Measurements from ENCODE around the gene GNLY. TPM values are rescaled to one million over a fixed set of nuclear protein-coding genes. Genes with fewer than 3 reads are reported as not detected.

Gene GNLY
- total RNA-seq, 1 donor from 2014 or later: 3.2 TPM

GRCh38 chr2:85729825-85730510, 35.8 kb downstream of the GNLY start:
- intact Hi-C loops (cut with DNase I): loop anchor here (2.0 kb wide), 1 partner anchor 85 kb away; no protein-coding TSS in a partner anchor
- H3K4me1 ChIP-seq: peaks cover 32% of the 10 kb centered on the region
- TF ChIP-seq POLR2A (IDR thresholded peaks at IDR 0.05) (no peak), POLR2AphosphoS5 (IDR thresholded peaks at IDR 0.05; ENCODE audit: insufficient read depth in 1 of 2, low read depth in 1 of 2) (no peak)
- TF ChIP-seq, protein P1, sequence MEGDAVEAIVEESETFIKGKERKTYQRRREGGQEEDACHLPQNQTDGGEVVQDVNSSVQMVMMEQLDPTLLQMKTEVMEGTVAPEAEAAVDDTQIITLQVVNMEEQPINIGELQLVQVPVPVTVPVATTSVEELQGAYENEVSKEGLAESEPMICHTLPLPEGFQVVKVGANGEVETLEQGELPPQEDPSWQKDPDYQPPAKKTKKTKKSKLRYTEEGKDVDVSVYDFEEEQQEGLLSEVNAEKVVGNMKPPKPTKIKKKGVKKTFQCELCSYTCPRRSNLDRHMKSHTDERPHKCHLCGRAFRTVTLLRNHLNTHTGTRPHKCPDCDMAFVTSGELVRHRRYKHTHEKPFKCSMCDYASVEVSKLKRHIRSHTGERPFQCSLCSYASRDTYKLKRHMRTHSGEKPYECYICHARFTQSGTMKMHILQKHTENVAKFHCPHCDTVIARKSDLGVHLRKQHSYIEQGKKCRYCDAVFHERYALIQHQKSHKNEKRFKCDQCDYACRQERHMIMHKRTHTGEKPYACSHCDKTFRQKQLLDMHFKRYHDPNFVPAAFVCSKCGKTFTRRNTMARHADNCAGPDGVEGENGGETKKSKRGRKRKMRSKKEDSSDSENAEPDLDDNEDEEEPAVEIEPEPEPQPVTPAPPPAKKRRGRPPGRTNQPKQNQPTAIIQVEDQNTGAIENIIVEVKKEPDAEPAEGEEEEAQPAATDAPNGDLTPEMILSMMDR (IDR thresholded peaks at IDR 0.05): no peak
- DNase-seq (ENCODE audit: extremely low spot score in 2 of 2): no peak
- no peaks in the 10 kb centered on the region for H3K9me3 ChIP-seq
- H3K27ac ChIP-seq: peak overlapping the region; percentile 16
- H3K4me3 ChIP-seq: no peak overlapping the region
- H3K36me3 ChIP-seq: no peaks in the 10 kb centered on the region
- no peaks in the 10 kb centered on the region for H3K27me3 ChIP-seq

- H3K27ac ChIP-seq: no peak overlapping the region
- intact Hi-C loops (cut with DNase I): no loop called here
- no peaks in the 10 kb centered on the region for H3K9me3 ChIP-seq
- no peaks in the 10 kb centered on the region for H3K27me3 ChIP-seq
- no peak for DNase-seq (ENCODE audit: extremely low spot score in 2 of 2)
- no peaks in the 10 kb centered on the region for H3K36me3 ChIP-seq
- peaks cover 40% of the 10 kb centered on the region for H3K4me1 ChIP-seq
- TF ChIP-seq POLR2A (IDR thresholded peaks at IDR 0.05) (no peak), POLR2AphosphoS5 (IDR thresholded peaks at IDR 0.05; ENCODE audit: insufficient read depth in 1 of 2, low read depth in 1 of 2) (no peak)
- TF ChIP-seq, protein P1 (IDR thresholded peaks at IDR 0.05): no peak
- H3K4me3 ChIP-seq: no peak overlapping the region
These were observed 36.6 kb downstream of the GNLY start for GRCh38 chr2:85730686-85731230.

GRCh38 chr2:85731606-85732005, 37.4 kb downstream of the GNLY start:
- no peak for TF ChIP-seq POLR2A (IDR thresholded peaks at IDR 0.05)
- TF ChIP-seq, protein P1 (IDR thresholded peaks at IDR 0.05): no peak
- no peak for TF ChIP-seq POLR2AphosphoS5 (IDR thresholded peaks at IDR 0.05; ENCODE audit: insufficient read depth in 1 of 2, low read depth in 1 of 2)
- H3K9me3 ChIP-seq: no peaks in the 10 kb centered on the region
- H3K27ac ChIP-seq: no peak overlapping the region
- peaks cover 44% of the 10 kb centered on the region for H3K4me1 ChIP-seq
- H3K27me3 ChIP-seq: no peaks in the 10 kb centered on the region
- no peak overlapping the region for H3K4me3 ChIP-seq
- DNase-seq (ENCODE audit: extremely low spot score in 2 of 2): no peak
- intact Hi-C loops (cut with DNase I): no loop called here
- no peaks in the 10 kb centered on the region for H3K36me3 ChIP-seq

GRCh38 chr2:85732467-85733120, 38.4 kb downstream of the GNLY start:
- H3K4me3 ChIP-seq: no peak overlapping the region
- no peak for TF ChIP-seq POLR2AphosphoS5 (IDR thresholded peaks at IDR 0.05; ENCODE audit: insufficient read depth in 1 of 2, low read depth in 1 of 2)
- TF ChIP-seq, protein P1 (IDR thresholded peaks at IDR 0.05): no peak
- no peak for TF ChIP-seq POLR2A (IDR thresholded peaks at IDR 0.05)
- H3K27ac ChIP-seq: peak overlapping the region; percentile 49
- intact Hi-C loops (cut with DNase I): no loop called here
- H3K9me3 ChIP-seq: no peaks in the 10 kb centered on the region
- no peaks in the 10 kb centered on the region for H3K27me3 ChIP-seq
- H3K36me3 ChIP-seq: no peaks in the 10 kb centered on the region
- H3K4me1 ChIP-seq: peaks cover 52% of the 10 kb centered on the region
- no peak for DNase-seq (ENCODE audit: extremely low spot score in 2 of 2)

All from vagina (tissue), 2 donors.